HG03097 (cell line): ENCODE data around the gene CACNA1A.
"Not testable (repeated sequence)": the region's sequence is repeated elsewhere in the genome, so short reads cannot be mapped to it uniquely, and the experiment has no call there.

Experiments used
- ATAC-seq: cut with Tn5 transposase; IDR thresholded peaks from one replicate; pipeline ENCODE4 v1.9.1; 2021; ENCODE audit not compliant: unreplicated experiment, low FRiP score

Gene CACNA1A

GRCh38 chr19:13173139-13173737, 333.0 kb downstream of the CACNA1A start:
- no peak for ATAC-seq

DNA sequence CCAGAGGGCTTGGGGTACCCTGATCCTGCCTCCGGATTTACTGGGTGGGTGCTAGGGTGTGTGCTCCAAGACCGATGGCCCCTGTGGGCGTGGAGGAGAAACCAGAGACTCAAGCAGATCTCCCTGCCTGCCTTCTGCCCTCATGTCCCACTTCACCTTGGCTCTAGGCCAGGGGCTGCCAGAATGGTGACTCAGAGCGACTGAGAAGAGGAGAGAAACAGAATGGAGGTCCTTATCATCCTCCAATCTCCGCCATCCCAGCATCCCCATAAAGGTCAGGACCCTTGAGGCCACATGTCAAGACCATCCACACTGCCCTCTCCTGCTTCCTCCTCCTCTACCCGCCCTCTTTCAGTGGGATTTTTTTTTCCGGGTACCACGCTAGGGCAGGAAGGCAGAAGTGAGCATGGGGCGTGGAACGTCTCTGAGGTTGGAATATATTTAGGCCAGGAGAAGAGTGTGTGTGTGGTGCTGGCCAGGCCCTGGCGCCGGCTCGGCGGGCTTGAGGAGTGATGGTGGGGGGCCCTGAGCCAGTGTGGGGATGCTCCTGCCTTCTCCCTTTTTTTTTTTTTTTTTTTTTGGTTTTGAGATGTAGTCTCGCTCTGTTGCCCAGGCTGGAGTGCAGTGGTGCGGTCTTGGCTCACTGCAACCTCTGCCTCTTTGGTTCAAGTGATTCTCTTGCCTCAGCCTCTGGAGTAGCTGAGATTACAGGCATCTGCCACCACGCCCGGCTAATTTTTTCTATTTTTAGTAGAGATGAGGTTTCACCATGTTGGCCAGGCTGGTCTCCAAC, 333.7 kb downstream of the CACNA1A start:
- ATAC-seq: no peak

- ATAC-seq: no peak
These were observed 335.1 kb downstream of the CACNA1A start for GRCh38 chr19:13171146-13171545.

DNA sequence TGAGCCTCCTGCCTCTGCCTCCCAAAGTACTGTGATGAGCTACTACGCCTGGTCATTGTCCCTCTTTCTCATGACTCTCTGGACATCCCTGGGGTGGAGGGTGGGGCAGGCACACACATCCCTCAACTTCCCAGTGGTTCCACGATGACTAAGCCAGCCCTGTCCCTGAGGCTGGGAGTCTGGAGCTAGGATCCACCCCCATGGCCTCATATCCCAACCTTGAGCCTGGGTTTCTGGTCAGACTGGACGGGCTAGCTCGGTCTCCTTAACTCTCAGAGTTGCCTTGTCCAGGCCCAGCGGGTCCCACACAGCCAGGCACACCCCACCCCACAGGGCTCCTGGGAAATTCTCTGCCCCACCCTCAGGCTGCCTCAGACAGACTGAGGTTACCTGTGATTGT, 336.5 kb downstream of the CACNA1A start:
- ATAC-seq: no peak

GRCh38 chr19:13166151-13166550, 340.1 kb downstream of the CACNA1A start:
- not testable (repeated sequence) for ATAC-seq

DNA sequence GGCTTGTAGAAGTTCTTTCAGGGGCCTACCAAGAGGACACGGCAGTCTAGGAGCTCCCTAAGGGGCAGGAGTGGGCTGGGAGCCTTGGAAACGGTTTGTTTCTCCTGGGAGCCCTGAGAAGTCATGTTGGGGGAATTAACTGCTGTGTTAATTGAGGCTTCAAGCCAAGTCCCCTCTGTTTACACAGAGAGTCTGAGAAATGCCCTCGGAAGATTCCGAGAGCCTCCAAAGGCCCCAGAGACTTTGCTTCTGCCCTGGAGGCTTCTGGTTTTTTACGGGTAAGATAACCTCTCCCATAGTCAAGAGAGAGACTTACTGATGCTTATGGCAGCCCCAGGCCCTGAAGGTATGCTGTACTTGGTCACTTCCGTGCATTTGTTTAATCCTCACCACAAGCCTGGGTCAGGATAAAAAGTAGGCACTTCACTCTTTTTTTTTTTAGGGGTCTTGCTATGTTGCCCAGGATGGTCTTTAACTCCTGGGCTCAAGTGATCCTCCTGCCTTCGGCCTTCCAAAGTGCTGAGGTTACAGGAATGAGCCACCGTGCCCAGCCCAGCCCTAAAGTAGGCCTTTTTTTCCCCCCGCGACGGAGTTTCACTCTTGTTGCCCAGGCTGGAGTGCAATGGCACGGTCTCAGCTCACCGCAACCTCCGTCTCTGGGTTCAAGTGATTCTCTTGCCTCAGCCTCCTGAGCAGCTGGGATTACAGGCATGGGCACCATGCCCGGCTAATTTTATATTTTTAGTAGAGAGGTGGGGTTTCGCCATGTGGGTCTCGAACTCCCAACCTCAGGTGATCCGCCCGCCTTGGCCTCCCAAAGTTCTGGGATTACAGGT, 340.9 kb downstream of the CACNA1A start:
- ATAC-seq: no peak

- ATAC-seq: no peak
These were observed 341.7 kb downstream of the CACNA1A start for GRCh38 chr19:13164343-13165161.

DNA sequence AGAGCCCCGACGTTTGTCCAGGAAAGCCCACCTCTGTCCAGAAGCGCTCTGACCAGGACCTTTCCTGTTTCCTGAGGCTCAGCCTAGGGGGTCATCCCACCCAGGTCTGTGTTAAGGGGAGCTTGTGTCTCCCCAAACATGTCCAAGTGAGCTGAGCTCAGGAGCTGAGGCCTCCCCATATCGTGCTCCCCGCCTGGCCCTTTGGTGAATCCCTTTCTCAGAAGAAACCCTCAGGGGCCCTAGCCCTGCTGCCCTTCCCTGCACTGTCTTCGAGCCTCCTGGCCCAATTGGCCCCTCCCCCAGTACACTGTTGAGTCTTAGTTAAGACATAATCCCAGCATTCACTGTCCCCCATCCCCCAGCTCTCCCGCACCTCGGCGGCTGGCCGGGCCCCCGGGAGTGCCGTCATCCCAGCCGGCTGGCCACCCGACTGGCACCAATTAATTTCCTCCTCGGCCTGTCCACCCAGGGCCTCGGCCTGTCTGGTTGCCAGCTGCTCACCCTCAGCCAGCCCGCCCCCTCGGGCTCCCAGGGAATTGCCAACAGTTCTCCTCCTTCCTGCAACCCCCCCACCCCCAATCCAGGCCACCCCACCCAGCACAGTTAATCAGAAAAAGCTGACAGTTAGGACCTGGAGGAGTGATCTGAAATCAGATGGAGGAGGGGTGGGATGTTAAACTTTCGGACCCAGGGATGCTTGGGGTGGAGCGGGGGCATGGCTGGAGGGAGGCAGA, 342.5 kb downstream of the CACNA1A start:
- ATAC-seq: no peak

DNA sequence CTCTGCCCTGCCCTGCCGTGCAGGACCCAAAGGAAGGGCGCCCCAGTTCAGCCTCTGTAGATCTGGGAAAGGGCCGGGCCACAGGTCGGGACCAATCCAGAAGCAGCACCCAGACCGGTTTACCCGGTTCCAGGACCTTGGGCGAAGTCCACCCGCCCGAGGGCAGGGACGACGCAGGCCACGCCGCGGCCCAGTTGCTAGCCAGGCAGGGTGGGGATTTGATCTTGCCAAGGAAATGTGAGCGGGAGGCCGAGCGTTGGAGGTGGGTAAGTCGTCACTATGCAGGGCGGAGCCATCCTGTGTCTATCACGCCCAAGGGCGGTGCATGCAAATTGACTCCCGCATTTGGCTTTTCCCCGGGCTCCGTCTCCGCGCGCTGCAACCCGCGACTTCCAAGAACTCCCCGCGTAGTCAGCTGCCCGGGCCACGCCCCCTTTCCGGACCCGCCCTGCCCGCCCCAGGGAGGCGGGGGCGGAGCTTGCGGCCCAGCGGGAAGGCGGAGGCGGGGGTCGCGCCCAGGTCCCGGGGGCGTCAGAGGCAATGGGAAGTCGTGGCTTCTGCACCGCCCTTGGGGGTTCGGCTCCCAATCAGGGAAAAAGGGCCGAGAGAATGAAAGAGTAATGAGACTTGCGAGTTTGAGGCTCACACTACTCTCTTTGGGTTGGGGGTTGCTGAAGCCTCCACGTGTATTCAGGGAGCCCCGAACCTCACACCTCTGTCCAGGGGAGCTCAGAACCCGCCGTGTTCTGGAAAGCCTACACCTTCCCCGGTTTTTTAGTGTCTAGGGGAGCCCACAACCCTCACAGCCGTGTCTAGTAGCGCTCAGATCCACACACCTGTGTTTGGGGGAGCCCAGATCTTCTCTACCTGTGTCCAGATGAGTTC, 343.3 kb downstream of the CACNA1A start:
- ATAC-seq: no peak

GRCh38 chr19:13160557-13160956, 345.7 kb downstream of the CACNA1A start:
- no peak for ATAC-seq

DNA sequence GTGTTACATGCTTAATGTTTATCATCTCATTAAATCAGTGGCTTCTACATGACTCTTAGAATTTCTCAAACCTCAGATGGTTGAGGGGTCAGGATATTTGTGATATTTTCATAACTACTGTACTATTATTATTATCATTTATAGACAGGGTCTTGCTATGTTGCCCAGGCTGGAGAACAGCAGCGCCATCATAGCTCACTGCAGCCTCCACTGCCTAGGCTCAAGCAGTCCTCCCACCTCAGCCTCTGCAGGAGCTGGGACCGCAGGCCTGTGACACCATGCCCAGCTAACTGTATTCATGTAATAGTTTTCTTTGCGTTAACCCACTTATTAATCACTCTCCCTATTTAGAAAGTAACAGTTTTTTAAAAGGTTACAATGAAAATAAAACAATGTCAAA, 346.6 kb downstream of the CACNA1A start:
- no peak for ATAC-seq
